IPS-18a (cell line): ENCODE results near the gene CHRDL1.
"Not testable (repeated sequence)": the region's sequence is repeated elsewhere in the genome, so short reads cannot be mapped to it uniquely, and the experiment has no call there.

Source experiments
- H3K27ac ChIP-seq: one replicate; pipeline ENCODE4 v1.5.1; 2013; ENCODE audit warnings: low read length
- H3K27me3 ChIP-seq: one replicate; pipeline ENCODE4 v1.6.1; 2013; ENCODE audit warnings: mild to moderate bottlenecking, low read length; ENCODE audit not compliant: control insufficient read depth, insufficient read depth
- H3K36me3 ChIP-seq: one replicate; pipeline ENCODE4 v1.6.1; 2013; ENCODE audit warnings: low read depth, low read length; ENCODE audit not compliant: control insufficient read depth
- H3K4me1 ChIP-seq: one replicate; pipeline ENCODE4 v1.6.1; 2013; ENCODE audit warnings: low read depth, low read length; ENCODE audit not compliant: control insufficient read depth
- H3K4me3 ChIP-seq: one replicate; pipeline ENCODE4 v1.5.1; 2013; ENCODE audit warnings: low read length
- H3K9ac ChIP-seq: one replicate; pipeline ENCODE4 v1.6.1; 2013; ENCODE audit warnings: mild to moderate bottlenecking, low read length, moderate library complexity
- H3K9me3 ChIP-seq: one replicate; pipeline ENCODE4 v1.6.1; 2013; ENCODE audit warnings: low read depth, low read length; ENCODE audit not compliant: control insufficient read depth

The CHRDL1 gene

DNA sequence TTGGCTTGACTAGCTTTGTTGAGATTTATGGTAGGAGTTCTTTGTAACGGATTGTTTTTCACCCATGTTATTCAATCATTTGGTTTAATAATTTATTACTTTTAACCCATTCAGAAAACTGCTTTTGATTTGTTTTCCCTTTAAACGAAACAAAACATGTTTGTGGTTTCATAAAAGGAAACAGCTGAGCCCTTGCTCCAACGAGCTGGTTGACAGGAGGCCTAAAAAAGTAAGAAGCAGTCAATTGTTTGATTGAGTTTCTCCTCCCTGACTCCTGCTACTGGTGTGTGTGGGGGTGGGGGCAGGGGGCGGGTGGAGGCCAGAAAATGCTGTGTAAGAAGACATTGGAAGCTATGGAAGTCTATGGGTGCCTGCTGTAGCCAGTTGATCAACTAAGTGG, 102.8 kb downstream of the CHRDL1 start:
- H3K27ac ChIP-seq: no peak overlapping the region

GRCh38 chrX:110691446-110691845, 104.2 kb downstream of the CHRDL1 start:
- H3K9ac ChIP-seq: no peak overlapping the region
- H3K4me3 ChIP-seq: no peak overlapping the region
- H3K27me3 ChIP-seq: no peaks in the 10 kb centered on the region
- H3K4me1 ChIP-seq: no peaks in the 10 kb centered on the region
- H3K9me3 ChIP-seq: no peaks in the 10 kb centered on the region
- H3K27ac ChIP-seq: no peak overlapping the region
- H3K36me3 ChIP-seq: no peaks in the 10 kb centered on the region

More for the DNA sequence above, 102.8 kb downstream of the CHRDL1 start:
- H3K9ac ChIP-seq: no peak overlapping the region
- H3K4me1 ChIP-seq: no peaks in the 10 kb centered on the region
- H3K36me3 ChIP-seq: no peaks in the 10 kb centered on the region
- H3K4me3 ChIP-seq: no peak overlapping the region
- H3K9me3 ChIP-seq: no peaks in the 10 kb centered on the region
- no peaks in the 10 kb centered on the region for H3K27me3 ChIP-seq

- Histone ChIP-seq H3K27ac (no peak overlapping the region), H3K27me3 (no peaks in the 10 kb centered on the region), H3K9ac (no peak overlapping the region), H3K36me3 (no peaks in the 10 kb centered on the region), H3K4me3 (no peak overlapping the region), H3K4me1 (peaks cover 15% of the 10 kb centered on the region), H3K9me3 (no peaks in the 10 kb centered on the region)
Observed at GRCh38 chrX:110684653-110685052, 111.0 kb downstream of the CHRDL1 start.

- no peaks in the 10 kb centered on the region for H3K9me3 ChIP-seq
- no peaks in the 10 kb centered on the region for H3K36me3 ChIP-seq
- H3K4me1 ChIP-seq: peaks cover 15% of the 10 kb centered on the region
- H3K9ac ChIP-seq: no peak overlapping the region
- H3K27ac ChIP-seq: no peak overlapping the region
- H3K4me3 ChIP-seq: no peak overlapping the region
- H3K27me3 ChIP-seq: no peaks in the 10 kb centered on the region
Observed at GRCh38 chrX:110683925-110684324, 111.7 kb downstream of the CHRDL1 start.

DNA sequence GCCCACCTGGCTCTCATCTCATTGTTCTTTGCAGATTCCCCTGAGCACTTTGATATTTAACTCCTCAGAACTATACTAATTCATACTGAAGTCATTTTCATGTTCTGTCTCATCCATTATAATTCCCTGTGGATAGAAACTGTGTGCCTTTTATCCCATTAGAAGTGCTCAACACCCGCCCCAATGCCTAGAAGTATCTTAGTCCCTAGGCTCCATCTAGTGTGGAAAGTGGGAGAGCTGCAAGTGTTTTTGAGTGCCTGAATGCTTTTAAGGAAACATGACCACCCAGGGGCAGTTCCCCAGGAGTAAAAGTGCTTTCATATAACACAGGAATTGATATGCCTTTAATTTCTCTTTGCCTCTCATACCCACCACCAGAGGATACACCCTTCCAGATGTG, 117.0 kb downstream of the CHRDL1 start:
- H3K27me3 ChIP-seq: no peaks in the 10 kb centered on the region
- no peak overlapping the region for H3K9ac ChIP-seq
- no peak overlapping the region for H3K27ac ChIP-seq
- peaks cover 3% of the 10 kb centered on the region for H3K4me1 ChIP-seq
- no peak overlapping the region for H3K4me3 ChIP-seq
- H3K9me3 ChIP-seq: no peaks in the 10 kb centered on the region
- no peaks in the 10 kb centered on the region for H3K36me3 ChIP-seq

- Histone ChIP-seq H3K9me3 (no peaks in the 10 kb centered on the region), H3K36me3 (no peaks in the 10 kb centered on the region), H3K4me1 (no peaks in the 10 kb centered on the region), H3K27me3 (no peaks in the 10 kb centered on the region), H3K27ac (no peak overlapping the region), H3K4me3 (no peak overlapping the region), H3K9ac (no peak overlapping the region)
Observed at GRCh38 chrX:110675886-110676285, 119.7 kb downstream of the CHRDL1 start.

DNA sequence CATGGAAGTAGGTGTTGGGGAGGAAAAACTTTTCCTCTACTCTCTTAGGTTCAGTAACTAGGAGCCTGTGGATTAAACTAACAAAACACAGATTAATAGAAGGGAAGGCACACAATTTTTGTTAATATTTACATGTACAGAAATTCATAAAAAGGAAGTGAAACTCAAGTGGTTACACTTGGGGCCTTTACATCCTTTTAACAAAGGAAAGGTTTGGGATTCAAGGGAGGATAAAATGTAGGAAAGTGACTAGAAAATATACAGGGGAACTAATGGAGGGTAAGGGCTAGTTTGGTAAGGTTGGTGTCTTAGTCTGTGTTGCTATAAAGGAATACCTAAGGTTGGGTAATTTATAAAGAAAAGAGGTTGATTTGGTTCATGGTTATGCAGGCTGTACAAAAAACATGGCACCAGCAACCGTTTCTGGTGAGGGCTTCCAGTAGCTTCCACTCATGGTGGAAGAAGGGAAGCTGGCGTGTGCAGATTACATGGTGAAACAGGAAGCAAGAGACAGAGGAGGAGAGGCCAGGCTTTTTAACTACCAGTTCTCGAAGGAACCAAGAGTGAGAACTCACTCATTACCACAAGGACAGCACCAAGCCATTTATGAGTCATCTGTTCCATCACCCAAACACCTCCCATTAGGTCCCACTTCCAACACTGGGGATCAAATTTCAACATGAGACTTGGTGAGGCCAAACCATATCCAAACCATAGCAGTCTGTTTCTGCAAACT, 124.4 kb downstream of the CHRDL1 start:
- no peak overlapping the region for H3K9ac ChIP-seq
- H3K36me3 ChIP-seq: no peaks in the 10 kb centered on the region
- no peak overlapping the region for H3K27ac ChIP-seq
- no peak overlapping the region for H3K4me3 ChIP-seq
- no peaks in the 10 kb centered on the region for H3K9me3 ChIP-seq
- no peaks in the 10 kb centered on the region for H3K27me3 ChIP-seq
- peaks cover 16% of the 10 kb centered on the region for H3K4me1 ChIP-seq

GRCh38 chrX:110669572-110669971, 126.0 kb downstream of the CHRDL1 start:
- no peak overlapping the region for H3K27ac ChIP-seq
- H3K9me3 ChIP-seq: no peaks in the 10 kb centered on the region
- H3K4me1 ChIP-seq: peaks cover 19% of the 10 kb centered on the region
- H3K9ac ChIP-seq: no peak overlapping the region
- H3K27me3 ChIP-seq: no peaks in the 10 kb centered on the region
- no peaks in the 10 kb centered on the region for H3K36me3 ChIP-seq
- H3K4me3 ChIP-seq: no peak overlapping the region

- Histone ChIP-seq H3K9ac (peak overlapping the region; percentile 64), H3K36me3 (no peaks in the 10 kb centered on the region), H3K4me1 (peaks cover 19% of the 10 kb centered on the region), H3K27me3 (no peaks in the 10 kb centered on the region), H3K27ac (peak overlapping the region; percentile 89), H3K4me3 (no peak overlapping the region), H3K9me3 (no peaks in the 10 kb centered on the region)
Observed at GRCh38 chrX:110667706-110668105, 127.9 kb downstream of the CHRDL1 start.

- Histone ChIP-seq H3K36me3 (no peaks in the 10 kb centered on the region), H3K4me3 (no peak overlapping the region), H3K9me3 (no peaks in the 10 kb centered on the region), H3K4me1 (peaks cover 19% of the 10 kb centered on the region), H3K27ac (no peak overlapping the region), H3K9ac (no peak overlapping the region), H3K27me3 (no peaks in the 10 kb centered on the region)
Observed at GRCh38 chrX:110665223-110666002, 130.2 kb downstream of the CHRDL1 start.

DNA sequence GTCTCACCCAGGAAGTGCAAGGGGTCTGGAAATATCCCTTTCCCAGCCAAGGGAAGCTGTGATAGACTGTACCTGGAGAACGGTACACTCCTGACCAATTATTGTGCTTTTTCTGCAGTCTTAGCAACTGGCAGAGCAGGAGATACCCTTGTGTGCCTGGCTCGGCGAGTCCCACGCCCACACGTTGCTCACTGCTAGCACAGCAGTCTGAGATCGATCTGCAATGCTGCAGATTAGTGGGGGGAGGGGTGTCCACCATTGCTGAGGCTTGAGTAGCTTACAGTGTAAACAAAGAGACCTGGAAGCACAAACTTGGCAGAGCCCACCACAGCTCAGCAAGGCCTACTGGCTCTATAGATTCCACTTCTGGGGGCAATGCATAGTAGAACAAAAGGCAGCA, 138.5 kb downstream of the CHRDL1 start:
- H3K27me3 ChIP-seq: no peaks in the 10 kb centered on the region
- H3K9ac ChIP-seq: no peak overlapping the region
- H3K4me1 ChIP-seq: no peaks in the 10 kb centered on the region
- H3K9me3 ChIP-seq: no peaks in the 10 kb centered on the region
- no peak overlapping the region for H3K4me3 ChIP-seq
- no peaks in the 10 kb centered on the region for H3K36me3 ChIP-seq
- no peak overlapping the region for H3K27ac ChIP-seq

- not testable (repeated sequence) for H3K4me3 ChIP-seq, H3K27me3 ChIP-seq, H3K36me3 ChIP-seq, H3K27ac ChIP-seq, H3K4me1 ChIP-seq, H3K9me3 ChIP-seq, H3K9ac ChIP-seq
Observed at GRCh38 chrX:110654280-110654679, 141.3 kb downstream of the CHRDL1 start.
